Central memory CD8-positive, alpha-beta T cell (primary cell): ENCODE results near the gene PLD3.
"Not testable (repeated sequence)": the region's sequence is repeated elsewhere in the genome, so short reads cannot be mapped to it uniquely, and the experiment has no call there.

Experiments
- ATAC-seq: fragments of 150-1000 bp; cut with Tn5 transposase; replicated peaks from 2 replicates; pipeline ENCODE4 v1.10.0; 2022; ENCODE audit warnings: mild to moderate bottlenecking, moderate FRiP score, moderate number of reproducible peaks; ENCODE audit not compliant: poor library complexity, severe bottlenecking; ENCODE audit errors: extremely low read depth
- DNase-seq, 2 donors: peaks; one replicate each; pipeline ENCODE4 v3.0.0; 2021; ENCODE audit warnings: low spot score in 2 of 2
- H3K27ac Mint-ChIP-seq: one replicate; pipeline ENCODE4 v1.8.0; 2022; ENCODE audit warnings: low read depth, mild to moderate bottlenecking, moderate library complexity, mixed read lengths
- H3K27me3 Mint-ChIP-seq: one replicate; pipeline ENCODE4 v1.8.0; 2022; ENCODE audit warnings: mixed read lengths
- H3K36me3 Mint-ChIP-seq: one replicate; pipeline ENCODE4 v1.8.0; 2022; ENCODE audit warnings: mild to moderate bottlenecking, moderate library complexity, mixed read lengths; ENCODE audit not compliant: insufficient read depth
- H3K4me1 Mint-ChIP-seq: one replicate; pipeline ENCODE4 v1.8.0; 2022; ENCODE audit warnings: mixed read lengths
- H3K4me3 Mint-ChIP-seq: one replicate; pipeline ENCODE4 v1.8.0; 2022; ENCODE audit warnings: mild to moderate bottlenecking, moderate library complexity, mixed read lengths
- H3K9me3 Mint-ChIP-seq: one replicate; pipeline ENCODE4 v1.8.0; 2022; ENCODE audit warnings: mixed read lengths

Gene PLD3

GRCh38 chr19:40407714-40408597, 59.5 kb downstream of the PLD3 start:
- DNase-seq = no peak
- no peaks in the 10 kb centered on the region for H3K9me3 Mint-ChIP-seq
- H3K27ac Mint-ChIP-seq = no peak overlapping the region
- H3K4me3 Mint-ChIP-seq = peak overlapping the region; percentile 34
- H3K27me3 Mint-ChIP-seq = no peaks in the 10 kb centered on the region
- H3K4me1 Mint-ChIP-seq = peaks cover 24% of the 10 kb centered on the region
- no peak for ATAC-seq
- H3K36me3 Mint-ChIP-seq = peaks cover 1% of the 10 kb centered on the region

- peaks cover 21% of the 10 kb centered on the region for H3K4me1 Mint-ChIP-seq
- not testable (repeated sequence) for H3K27me3 Mint-ChIP-seq, H3K27ac Mint-ChIP-seq, DNase-seq, ATAC-seq, H3K36me3 Mint-ChIP-seq, H3K4me3 Mint-ChIP-seq, H3K9me3 Mint-ChIP-seq
Observed at GRCh38 chr19:40408598-40408925, 60.1 kb downstream of the PLD3 start.

GRCh38 chr19:40410030-40410389, 61.5 kb downstream of the PLD3 start:
- H3K27ac Mint-ChIP-seq = no peak overlapping the region
- no peaks in the 10 kb centered on the region for H3K27me3 Mint-ChIP-seq
- H3K9me3 Mint-ChIP-seq = no peaks in the 10 kb centered on the region
- peaks cover 13% of the 10 kb centered on the region for H3K4me1 Mint-ChIP-seq
- no peak overlapping the region for H3K4me3 Mint-ChIP-seq
- no peak for ATAC-seq
- DNase-seq = no peak
- H3K36me3 Mint-ChIP-seq = peaks cover 1% of the 10 kb centered on the region

- Mint-ChIP-seq H3K27ac (no peak overlapping the region), H3K9me3 (no peaks in the 10 kb centered on the region), H3K4me3 (no peak overlapping the region), H3K36me3 (peaks cover 1% of the 10 kb centered on the region), H3K4me1 (peaks cover 13% of the 10 kb centered on the region), H3K27me3 (no peaks in the 10 kb centered on the region)
- ATAC-seq (no peak), DNase-seq (no peak)
Observed at GRCh38 chr19:40411125-40411842, 62.8 kb downstream of the PLD3 start.

GRCh38 chr19:40411958-40412499, 63.5 kb downstream of the PLD3 start:
- Mint-ChIP-seq H3K9me3 (no peaks in the 10 kb centered on the region), H3K4me3 (no peak overlapping the region), H3K4me1 (peaks cover 17% of the 10 kb centered on the region), H3K27me3 (no peaks in the 10 kb centered on the region), H3K36me3 (peaks cover 1% of the 10 kb centered on the region), H3K27ac (no peak overlapping the region)
- DNase-seq (no peak), ATAC-seq (no peak)

- H3K36me3 Mint-ChIP-seq = no peaks in the 10 kb centered on the region
- H3K4me1 Mint-ChIP-seq = peaks cover 19% of the 10 kb centered on the region
- H3K4me3 Mint-ChIP-seq = no peak overlapping the region
- H3K27me3 Mint-ChIP-seq = no peaks in the 10 kb centered on the region
- DNase-seq (no peak), ATAC-seq (no peak)
- H3K9me3 Mint-ChIP-seq = no peaks in the 10 kb centered on the region
- H3K27ac Mint-ChIP-seq = no peak overlapping the region
Observed at GRCh38 chr19:40412866-40413265, 64.4 kb downstream of the PLD3 start.

GRCh38 chr19:40413291-40413845, 64.9 kb downstream of the PLD3 start, which contains the start of gene PRX:
TSS of gene PRX (minus strand) at chr19:40413378. CDS start at chr19:40407932, 5,446 bp downstream.
- H3K36me3 Mint-ChIP-seq = no peaks in the 10 kb centered on the region
- no peak within 1 kb of the TSS for H3K27ac Mint-ChIP-seq
- no peak for DNase-seq
- H3K9me3 Mint-ChIP-seq = no peaks in the 10 kb centered on the region
- ATAC-seq = no peak
- H3K4me1 Mint-ChIP-seq = peaks cover 16% of the 10 kb centered on the region
- H3K4me3 Mint-ChIP-seq = no peak within 1 kb of the TSS
- H3K27me3 Mint-ChIP-seq = no peaks in the 10 kb centered on the region

- H3K27me3 Mint-ChIP-seq = no peaks in the 10 kb centered on the region
- peak overlapping the region; percentile 32 for H3K27ac Mint-ChIP-seq
- peaks cover 16% of the 10 kb centered on the region for H3K4me1 Mint-ChIP-seq
- no peak overlapping the region for H3K4me3 Mint-ChIP-seq
- H3K9me3 Mint-ChIP-seq = no peaks in the 10 kb centered on the region
- ATAC-seq (no peak), DNase-seq (no peak)
- H3K36me3 Mint-ChIP-seq = peaks cover 4% of the 10 kb centered on the region
Observed at GRCh38 chr19:40414542-40415535, 66.3 kb downstream of the PLD3 start.

GRCh38 chr19:40415768-40416167, 67.3 kb downstream of the PLD3 start:
- Mint-ChIP-seq H3K27me3 (no peaks in the 10 kb centered on the region), H3K4me3 (no peak overlapping the region), H3K9me3 (no peaks in the 10 kb centered on the region), H3K27ac (peak overlapping the region; percentile 32), H3K4me1 (peaks cover 20% of the 10 kb centered on the region), H3K36me3 (peaks cover 7% of the 10 kb centered on the region)
- DNase-seq (no peak), ATAC-seq (no peak)

- H3K27me3 Mint-ChIP-seq = no peaks in the 10 kb centered on the region
- peak overlapping the region; percentile 33 for H3K27ac Mint-ChIP-seq
- peaks cover 20% of the 10 kb centered on the region for H3K4me1 Mint-ChIP-seq
- no peak for ATAC-seq
- no peak overlapping the region for H3K4me3 Mint-ChIP-seq
- no peaks in the 10 kb centered on the region for H3K9me3 Mint-ChIP-seq
- no peak for DNase-seq
- H3K36me3 Mint-ChIP-seq = peaks cover 8% of the 10 kb centered on the region
Observed at GRCh38 chr19:40416918-40417642, 68.6 kb downstream of the PLD3 start.

GRCh38 chr19:40417643-40417981, 69.1 kb downstream of the PLD3 start:
- H3K27me3 Mint-ChIP-seq = no peaks in the 10 kb centered on the region
- no peaks in the 10 kb centered on the region for H3K9me3 Mint-ChIP-seq
- peaks cover 10% of the 10 kb centered on the region for H3K36me3 Mint-ChIP-seq
- peaks cover 20% of the 10 kb centered on the region for H3K4me1 Mint-ChIP-seq
- H3K27ac Mint-ChIP-seq = peak overlapping the region; percentile 58
- DNase-seq = no peak
- no peak for ATAC-seq
- no peak overlapping the region for H3K4me3 Mint-ChIP-seq
